Activated naive CD4-positive, alpha-beta T cell treated with anti-CD3 and anti-CD28 coated beads for 36 hours (primary cell): Measurements from ENCODE around the gene NUP62. TPM values are rescaled to one million over a fixed set of nuclear protein-coding genes. Genes with fewer than 3 reads are reported as not detected.
A peak's percentile ranks its signal among the peaks of the same experiment; 100 is the strongest.

Source experiments
- CTCF ChIA-PET: fragments of 350-600 bp; sonication (Branson Sonifier 250); formaldehyde crosslinking; loops from one replicate; lab custom pipeline; 2021; ENCODE audit warnings: antibody characterized with exemption; lab: Charles Lee
- DNase-seq: peaks from one replicate; pipeline ENCODE4 v3.0.0-alpha.2; 2020
- H3K27ac Mint-ChIP-seq: one replicate; pipeline ENCODE4 v1.8.0; 2021; ENCODE audit warnings: mild to moderate bottlenecking, mixed read lengths
- H3K27me3 Mint-ChIP-seq: one replicate; pipeline ENCODE4 v1.8.0; 2021; ENCODE audit warnings: low read depth, mixed read lengths
- H3K36me3 Mint-ChIP-seq: one replicate; pipeline ENCODE4 v1.8.0; 2021; ENCODE audit warnings: low read depth, mixed read lengths
- H3K4me1 Mint-ChIP-seq: one replicate; pipeline ENCODE4 v1.8.0; 2021; ENCODE audit warnings: low read depth, mixed read lengths
- H3K4me3 Mint-ChIP-seq: one replicate; pipeline ENCODE4 v1.8.0; 2021; ENCODE audit warnings: mild to moderate bottlenecking, moderate library complexity, mixed read lengths
- H3K9me3 Mint-ChIP-seq: one replicate; pipeline ENCODE4 v1.8.0; 2021; ENCODE audit warnings: mixed read lengths
- intact Hi-C: fragments of 100-400 bp; cut with micrococcal nuclease; formaldehyde crosslinking; loops from one replicate; pipeline ENCODE4 v1.15.1; 2023
- total RNA-seq, 2 experiments: library from RNA; stranded (reverse); gene quantifications; one replicate each; pipeline ENCODE4 v1.2.3, GENCODE V29; 2021

Gene NUP62
- total RNA-seq, 2 experiments from 2014 or later: 89.2 to 92.5 TPM

- H3K27me3 Mint-ChIP-seq: no peaks in the 10 kb centered on the region
- CTCF ChIA-PET: no interaction called here
- peaks cover 44% of the 10 kb centered on the region for H3K36me3 Mint-ChIP-seq
- H3K9me3 Mint-ChIP-seq: no peaks in the 10 kb centered on the region
- intact Hi-C loops: no loop called here
- no peak overlapping the region for H3K27ac Mint-ChIP-seq
- H3K4me3 Mint-ChIP-seq: no peak overlapping the region
- H3K4me1 Mint-ChIP-seq: peaks cover 51% of the 10 kb centered on the region
- DNase-seq: no peak
Measured at GRCh38 chr19:49907745-49908446, 21.4 kb downstream of the NUP62 start.

- CTCF ChIA-PET: no interaction called here
- Mint-ChIP-seq H3K9me3 (no peaks in the 10 kb centered on the region), H3K4me3 (no peak overlapping the region), H3K4me1 (peaks cover 44% of the 10 kb centered on the region), H3K27me3 (no peaks in the 10 kb centered on the region), H3K27ac (peak overlapping the region; percentile 35), H3K36me3 (peaks cover 39% of the 10 kb centered on the region)
- DNase-seq: no peak
- intact Hi-C loops: no loop called here
Measured at GRCh38 chr19:49906879-49907564, 22.3 kb downstream of the NUP62 start.

DNA sequence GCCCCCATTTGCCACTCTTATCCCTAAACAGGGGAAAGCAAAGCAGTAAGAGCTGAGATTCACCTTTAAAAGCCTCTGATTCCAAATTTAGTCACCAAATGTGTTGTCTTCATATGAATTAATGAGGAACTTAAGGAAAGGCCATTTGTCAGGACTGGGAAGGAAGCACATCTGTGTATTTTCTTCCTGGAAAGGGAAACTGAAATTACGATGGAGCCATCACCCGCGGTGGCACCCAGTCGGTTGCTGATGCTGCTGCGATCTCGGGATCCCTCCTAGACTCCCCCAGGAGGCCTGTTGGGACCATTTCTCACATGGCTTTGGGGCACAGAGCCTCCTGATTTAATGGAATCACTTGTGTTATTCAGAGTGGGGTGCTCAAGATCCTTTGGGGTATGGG lies 25.2 kb downstream of the NUP62 start:
- H3K4me3 Mint-ChIP-seq: no peak overlapping the region
- H3K36me3 Mint-ChIP-seq: peaks cover 22% of the 10 kb centered on the region
- H3K27ac Mint-ChIP-seq: no peak overlapping the region
- intact Hi-C loops: no loop called here
- no peak for DNase-seq
- H3K9me3 Mint-ChIP-seq: no peaks in the 10 kb centered on the region
- H3K4me1 Mint-ChIP-seq: peaks cover 25% of the 10 kb centered on the region
- H3K27me3 Mint-ChIP-seq: no peaks in the 10 kb centered on the region
- CTCF ChIA-PET: no interaction called here

DNA sequence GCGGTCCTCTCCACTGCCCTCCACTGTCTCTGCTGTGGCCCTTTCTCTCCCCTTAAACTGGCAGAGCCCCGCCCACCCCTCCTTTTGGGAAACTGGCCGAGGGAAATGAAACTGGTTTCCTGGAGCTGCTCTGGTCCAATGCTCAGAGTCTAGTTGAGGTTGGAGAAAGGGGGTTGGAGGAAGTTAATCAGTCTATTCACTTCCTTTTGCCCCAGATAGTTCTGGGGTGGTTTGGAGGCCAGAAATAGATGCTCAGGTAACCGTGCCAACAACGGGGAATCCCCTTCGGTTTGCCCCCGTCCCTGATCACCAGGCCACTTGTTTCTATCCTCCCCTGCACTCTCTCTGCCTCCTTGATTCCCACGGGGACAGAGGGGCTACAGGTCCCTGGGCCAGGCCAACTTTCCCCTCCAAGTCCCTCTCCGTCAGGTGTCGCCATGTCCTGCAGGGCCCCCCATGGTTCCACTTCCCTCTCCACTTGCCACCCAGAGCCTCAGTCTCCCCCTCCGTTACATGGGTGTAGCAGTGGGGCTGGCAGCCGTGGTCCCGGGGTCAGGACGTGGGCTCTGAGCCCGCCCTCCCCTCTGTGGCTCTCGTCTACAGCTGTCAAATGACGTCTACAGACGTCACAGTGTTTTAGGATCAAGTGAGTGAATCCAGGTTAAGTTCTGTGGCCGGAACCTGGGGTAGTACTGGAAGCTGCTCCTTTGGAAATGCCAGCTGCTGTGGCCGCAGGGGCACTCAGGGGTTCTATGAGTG lies 32.3 kb downstream of the NUP62 start, which contains the start of gene IL4I1:
TSS of gene IL4I1 (minus strand) at position 25 of the 759 bp plus-strand sequence. CDS start 727 bp downstream, outside the sequence.
- CTCF ChIA-PET: interaction anchor here (1.1 kb wide), 1 partner anchor 33 kb away, joined by 3 read pairs; no protein-coding TSS in a partner anchor
- intact Hi-C loops: loop anchor here (1.0 to 2.0 kb wide), 8 partner anchors 14 to 257 kb away; partner anchors contain the start of genes AKT1S1, ATF5, NUP62 and RRAS
- Mint-ChIP-seq H3K27me3 (no peaks in the 10 kb centered on the region), H3K9me3 (no peaks in the 10 kb centered on the region), H3K4me1 (peaks cover 31% of the 10 kb centered on the region), H3K4me3 (peak within 1 kb of the TSS; percentile 67), H3K36me3 (no peaks in the 10 kb centered on the region), H3K27ac (peak within 1 kb of the TSS; percentile 97)
- peak; percentile 85 for DNase-seq

GRCh38 chr19:49895566-49896297 lies 33.6 kb downstream of the NUP62 start:
- intact Hi-C loops: loop anchor here (2.0 kb wide), 1 partner anchor 27 kb away; no protein-coding TSS in a partner anchor
- H3K4me3 Mint-ChIP-seq: peak overlapping the region; percentile 67

GRCh38 chr19:49894879-49895565 lies 34.3 kb downstream of the NUP62 start:
- DNase-seq: peak; percentile 43
- Mint-ChIP-seq H3K27ac (peak overlapping the region; percentile 97), H3K9me3 (no peaks in the 10 kb centered on the region), H3K4me3 (peak overlapping the region; percentile 36), H3K4me1 (peaks cover 34% of the 10 kb centered on the region), H3K27me3 (no peaks in the 10 kb centered on the region), H3K36me3 (no peaks in the 10 kb centered on the region)
- intact Hi-C loops: no loop called here
- CTCF ChIA-PET: interaction anchor here (0.6 kb wide), 1 partner anchor 68 kb away, joined by 3 read pairs; no protein-coding TSS in a partner anchor

More at GRCh38 chr19:49895566-49896297, 33.6 kb downstream of the NUP62 start:
- Mint-ChIP-seq H3K9me3 (no peaks in the 10 kb centered on the region), H3K36me3 (no peaks in the 10 kb centered on the region), H3K27ac (peak overlapping the region; percentile 97), H3K27me3 (no peaks in the 10 kb centered on the region), H3K4me1 (peaks cover 31% of the 10 kb centered on the region)
- no peak for DNase-seq
- CTCF ChIA-PET: interaction anchor here (0.6 kb wide), 1 partner anchor 10 kb away, joined by 3 read pairs; no protein-coding TSS in a partner anchor

DNA sequence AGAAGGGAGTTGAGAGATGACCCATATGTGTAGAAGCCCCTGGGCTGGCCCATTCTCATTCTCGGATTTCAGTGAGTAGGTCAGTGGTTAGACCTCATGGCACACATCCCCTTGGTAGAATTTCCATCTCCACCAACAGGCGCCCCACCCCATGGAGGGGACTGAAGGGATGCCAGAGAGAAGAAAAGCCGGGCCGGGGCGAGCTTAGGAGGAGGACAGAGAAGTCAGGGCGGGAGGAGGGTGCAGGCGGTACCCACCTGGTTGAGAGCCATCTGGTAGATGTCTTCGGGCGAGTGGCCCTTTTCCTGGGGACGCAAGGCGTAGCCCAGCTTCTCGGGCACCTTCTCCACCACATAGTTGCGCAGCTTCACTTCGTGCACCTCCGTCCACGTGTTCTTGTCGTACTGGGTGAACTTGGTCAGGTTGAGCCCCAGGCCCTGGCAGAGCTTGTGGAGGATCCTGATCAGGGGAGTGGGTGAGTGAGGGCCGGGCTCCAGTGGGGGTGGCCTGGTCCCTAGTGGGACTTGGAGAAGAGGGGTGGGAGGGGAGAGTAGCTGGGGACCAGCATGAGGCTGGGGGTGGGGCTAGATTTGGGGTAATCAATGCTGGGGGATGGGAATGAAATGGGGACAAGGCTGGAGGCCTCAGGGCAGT lies 35.2 kb downstream of the NUP62 start:
- no peak for DNase-seq
- H3K36me3 Mint-ChIP-seq: peaks cover 1% of the 10 kb centered on the region
- intact Hi-C loops: no loop called here
- CTCF ChIA-PET: interaction anchor here (0.6 kb wide), 1 partner anchor 69 kb away, joined by 3 read pairs; no protein-coding TSS in a partner anchor
- H3K27ac Mint-ChIP-seq: peak overlapping the region; percentile 24
- no peak overlapping the region for H3K4me3 Mint-ChIP-seq
- no peaks in the 10 kb centered on the region for H3K9me3 Mint-ChIP-seq
- H3K27me3 Mint-ChIP-seq: no peaks in the 10 kb centered on the region
- H3K4me1 Mint-ChIP-seq: peaks cover 37% of the 10 kb centered on the region

DNA sequence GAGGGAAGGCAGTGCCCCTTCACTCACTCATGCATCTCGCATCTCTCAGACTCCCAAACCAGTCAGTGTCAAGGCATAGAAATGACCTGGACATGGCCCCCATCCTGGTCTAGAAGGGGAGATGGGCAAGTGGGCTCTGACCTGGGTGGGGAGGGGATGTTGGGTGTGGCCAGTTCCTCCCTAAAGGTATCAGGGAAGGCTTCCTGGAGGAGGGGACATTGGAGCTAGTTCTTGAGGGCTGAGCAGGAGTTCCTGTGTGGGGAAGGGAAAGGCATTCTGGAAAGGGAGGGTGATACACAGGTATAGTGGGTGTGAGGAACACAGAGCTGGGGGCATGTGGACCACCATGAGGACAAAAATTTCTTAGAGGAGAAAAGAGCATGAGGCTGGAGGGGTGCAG lies 36.6 kb downstream of the NUP62 start:
- no peak overlapping the region for H3K4me3 Mint-ChIP-seq
- no peaks in the 10 kb centered on the region for H3K27me3 Mint-ChIP-seq
- H3K36me3 Mint-ChIP-seq: peaks cover 1% of the 10 kb centered on the region
- CTCF ChIA-PET: interaction anchor here (0.6 kb wide), 1 partner anchor 19 kb away, joined by 3 read pairs; no protein-coding TSS in a partner anchor
- DNase-seq: no peak
- peak overlapping the region; percentile 20 for H3K27ac Mint-ChIP-seq
- peaks cover 32% of the 10 kb centered on the region for H3K4me1 Mint-ChIP-seq
- no peaks in the 10 kb centered on the region for H3K9me3 Mint-ChIP-seq
- intact Hi-C loops: no loop called here

GRCh38 chr19:49891393-49891792 lies 37.9 kb downstream of the NUP62 start:
- H3K9me3 Mint-ChIP-seq: no peaks in the 10 kb centered on the region
- H3K27ac Mint-ChIP-seq: no peak overlapping the region
- no peaks in the 10 kb centered on the region for H3K27me3 Mint-ChIP-seq
- H3K36me3 Mint-ChIP-seq: peaks cover 3% of the 10 kb centered on the region
- H3K4me1 Mint-ChIP-seq: peaks cover 20% of the 10 kb centered on the region
- DNase-seq: no peak
- CTCF ChIA-PET: interaction anchor here (1.9 kb wide), 1 partner anchor 11 kb away, joined by 7 read pairs; no protein-coding TSS in a partner anchor
- intact Hi-C loops: no loop called here
- no peak overlapping the region for H3K4me3 Mint-ChIP-seq

GRCh38 chr19:49890349-49891311 lies 38.7 kb downstream of the NUP62 start:
- peaks cover 4% of the 10 kb centered on the region for H3K36me3 Mint-ChIP-seq
- H3K4me1 Mint-ChIP-seq: peaks cover 13% of the 10 kb centered on the region
- H3K27me3 Mint-ChIP-seq: no peaks in the 10 kb centered on the region
- intact Hi-C loops: no loop called here
- no peak overlapping the region for H3K27ac Mint-ChIP-seq
- peak; percentile 60 for DNase-seq
- CTCF ChIA-PET: interaction anchor here (0.7 to 1.9 kb wide), 7 partner anchors 9 to 31 kb away, joined by 3 to 7 read pairs (median 4); no protein-coding TSS in a partner anchor
- H3K9me3 Mint-ChIP-seq: no peaks in the 10 kb centered on the region
- H3K4me3 Mint-ChIP-seq: peak overlapping the region; percentile 63
